HTR-8/SVneo (cell line): Measurements from ENCODE around the gene FRRS1.

Experiments
- DNase-seq: peaks from one replicate; pipeline ENCODE4 v3.0.0; 2011; ENCODE audit warnings: low spot score, mixed read lengths; ENCODE audit not compliant: insufficient read length
- FAIRE-seq: peaks from 2 replicates; lab custom pipeline; 2011; peaks lifted over from hg19 to GRCh38; lab: Jason Lieb, UNC

Gene FRRS1

GRCh38 chr1:99685516-99686180 is 80.8 kb downstream of the FRRS1 start:
- no peak for FAIRE-seq
- peak; percentile 10 for DNase-seq

- DNase-seq, result peak; percentile 5
- no peak for FAIRE-seq
These were observed 84.1 kb downstream of the FRRS1 start for GRCh38 chr1:99682291-99682751.

- FAIRE-seq, result no peak
These were observed 84.9 kb downstream of the FRRS1 start for GRCh38 chr1:99681583-99681982.

GRCh38 chr1:99680270-99680669 is 86.2 kb downstream of the FRRS1 start:
- DNase-seq (no peak), FAIRE-seq (no peak)

More at GRCh38 chr1:99681583-99681982, 84.9 kb downstream of the FRRS1 start:
- no peak for DNase-seq

- DNase-seq (no peak), FAIRE-seq (no peak)
These were observed 89.0 kb downstream of the FRRS1 start for GRCh38 chr1:99677416-99677815.

GRCh38 chr1:99676876-99677275 is 89.6 kb downstream of the FRRS1 start:
- DNase-seq, result no peak
- FAIRE-seq, result no peak

GRCh38 chr1:99675994-99676393 is 90.4 kb downstream of the FRRS1 start:
- DNase-seq, result no peak
- FAIRE-seq, result no peak

- FAIRE-seq, result no peak
- no peak for DNase-seq
These were observed 91.1 kb downstream of the FRRS1 start for GRCh38 chr1:99675292-99675691.

- DNase-seq, result no peak
These were observed 92.0 kb downstream of the FRRS1 start for GRCh38 chr1:99674115-99675064.

GRCh38 chr1:99673315-99673714 is 93.1 kb downstream of the FRRS1 start:
- FAIRE-seq, result no peak
- DNase-seq, result no peak

More at GRCh38 chr1:99674115-99675064, 92.0 kb downstream of the FRRS1 start:
- no peak for FAIRE-seq

- FAIRE-seq (no peak), DNase-seq (no peak)
These were observed 93.8 kb downstream of the FRRS1 start for GRCh38 chr1:99672530-99673213.

- no peak for FAIRE-seq
- DNase-seq, result no peak
These were observed 94.4 kb downstream of the FRRS1 start for GRCh38 chr1:99672038-99672437.

GRCh38 chr1:99670583-99670982 is 95.9 kb downstream of the FRRS1 start:
- no peak for DNase-seq
- no peak for FAIRE-seq

- no peak for FAIRE-seq
- DNase-seq, result no peak
These were observed 96.6 kb downstream of the FRRS1 start for GRCh38 chr1:99669821-99670220.

GRCh38 chr1:99669376-99669775 is 97.1 kb downstream of the FRRS1 start:
- DNase-seq (no peak), FAIRE-seq (no peak)

GRCh38 chr1:99665212-99665611 is 101.2 kb downstream of the FRRS1 start:
- no peak for FAIRE-seq
- DNase-seq, result no peak

- DNase-seq, result no peak
- no peak for FAIRE-seq
These were observed 102.9 kb downstream of the FRRS1 start for GRCh38 chr1:99663501-99663900.

- FAIRE-seq (no peak), DNase-seq (no peak)
These were observed 103.8 kb downstream of the FRRS1 start for GRCh38 chr1:99662539-99663080.

GRCh38 chr1:99661780-99662179 is 104.7 kb downstream of the FRRS1 start:
- DNase-seq, result no peak
- no peak for FAIRE-seq

- no peak for DNase-seq
- no peak for FAIRE-seq
These were observed 105.9 kb downstream of the FRRS1 start for GRCh38 chr1:99660496-99660895.
